NAMALWA (cell line): Measurements from ENCODE around the gene MDFI.

Source experiments
- DNase-seq: peaks from one replicate; pipeline ENCODE4 v3.0.0-alpha.2; 2015; ENCODE audit warnings: low spot score

MDFI gene

DNA sequence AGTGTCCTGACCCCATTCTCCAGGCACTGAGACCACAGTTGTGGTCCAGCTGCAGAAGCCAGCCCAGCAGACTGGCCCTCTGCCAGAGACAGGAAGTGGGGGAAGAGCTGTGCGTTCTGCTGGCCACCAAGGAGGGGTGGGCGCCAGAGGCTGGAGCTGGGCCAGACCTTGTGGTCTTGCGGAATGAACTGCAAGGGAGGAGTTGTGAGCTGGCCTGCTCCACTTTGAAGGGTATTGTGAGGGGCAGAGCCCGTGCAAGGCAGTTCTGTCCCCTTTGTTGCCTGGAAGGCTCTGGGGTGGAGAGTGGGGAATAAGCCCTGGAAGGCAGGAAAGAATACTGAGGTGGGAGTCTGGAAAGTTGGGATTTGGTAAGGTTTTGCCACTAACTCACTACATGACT lies 3.6 kb upstream of the MDFI start:
- DNase-seq: no peak

DNA sequence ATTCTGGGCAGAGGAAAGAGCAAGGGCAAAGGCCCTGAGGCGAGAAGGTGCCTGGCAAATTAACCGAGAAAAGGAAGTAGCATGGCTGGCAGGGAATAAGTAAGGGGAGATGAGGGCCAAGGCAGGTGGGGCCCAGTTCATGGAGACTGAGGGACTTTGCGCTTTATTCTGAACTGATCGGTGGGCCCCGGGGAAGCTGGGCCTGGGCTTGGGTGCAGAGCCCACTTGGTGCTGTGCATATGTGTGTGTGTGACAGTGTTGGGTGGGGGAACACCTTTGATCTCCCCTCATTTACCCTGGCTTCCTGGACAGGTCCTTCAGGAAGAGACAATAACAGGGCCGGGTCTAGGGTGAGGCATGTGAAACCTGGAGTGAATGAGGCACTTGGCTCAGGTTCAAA lies 2.9 kb upstream of the MDFI start:
- DNase-seq: no peak

DNA sequence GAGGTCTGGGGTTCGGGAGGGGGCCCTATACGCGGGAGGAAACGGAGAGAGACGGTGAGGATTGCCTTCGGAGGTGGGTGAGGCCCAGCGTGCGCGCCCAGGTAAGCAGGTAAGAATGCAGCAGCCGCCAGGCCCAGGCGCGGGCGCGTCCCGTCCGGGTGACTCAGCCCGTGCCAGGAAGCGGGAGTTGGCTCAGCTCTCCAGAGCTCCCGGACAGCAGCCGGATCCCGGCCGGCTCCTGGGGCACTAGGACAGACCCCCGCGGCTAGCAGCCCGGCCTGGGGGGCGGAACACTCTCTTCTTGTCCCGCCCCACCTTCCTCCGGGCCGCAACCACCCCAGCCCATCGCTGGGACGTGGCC lies 1.5 kb upstream of the MDFI start:
- no peak for DNase-seq

DNA sequence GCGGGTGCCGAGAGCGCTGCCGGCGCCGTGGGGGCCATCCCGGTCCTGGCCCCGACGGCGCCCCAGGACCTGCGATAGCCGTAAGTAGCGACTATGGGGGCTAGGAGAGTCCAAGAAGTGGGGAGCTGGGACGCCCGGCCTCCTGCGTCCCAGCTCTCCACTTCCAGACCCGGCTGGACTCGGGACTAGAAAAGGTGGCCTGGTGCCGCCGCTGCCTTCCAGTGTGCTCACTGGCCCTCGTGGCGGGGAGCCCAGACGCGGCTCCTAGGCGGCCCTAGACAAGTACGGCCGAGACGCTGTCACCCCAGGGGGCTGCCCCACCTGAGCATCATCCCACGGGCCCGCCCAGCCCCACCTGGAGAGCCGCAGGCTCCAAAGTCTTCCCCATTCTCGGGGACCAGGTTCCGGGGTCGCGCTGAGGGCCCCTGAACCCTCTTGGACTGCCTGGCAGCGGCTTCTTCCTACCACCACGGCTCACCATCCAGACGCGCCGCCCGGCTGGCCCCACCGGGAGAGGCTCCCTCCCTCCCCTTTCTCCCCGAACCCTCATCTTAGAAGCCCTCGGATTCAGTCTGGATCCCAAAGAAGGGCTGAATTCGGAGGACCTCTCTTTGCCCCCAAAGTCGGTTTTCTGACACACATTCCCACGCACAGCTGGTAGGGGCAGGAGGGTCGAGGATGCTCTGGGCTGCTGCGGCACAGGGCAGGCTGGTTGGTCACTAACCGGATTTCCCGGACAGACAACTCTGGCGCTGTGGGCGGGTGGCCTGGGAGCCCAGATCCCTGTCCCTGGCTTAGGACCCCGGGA lies 870 bp upstream of the MDFI start:
- DNase-seq: no peak

- DNase-seq: no peak
Measured at GRCh38 chr6:41638935-41639808, 904 bp downstream of the MDFI start.

DNA sequence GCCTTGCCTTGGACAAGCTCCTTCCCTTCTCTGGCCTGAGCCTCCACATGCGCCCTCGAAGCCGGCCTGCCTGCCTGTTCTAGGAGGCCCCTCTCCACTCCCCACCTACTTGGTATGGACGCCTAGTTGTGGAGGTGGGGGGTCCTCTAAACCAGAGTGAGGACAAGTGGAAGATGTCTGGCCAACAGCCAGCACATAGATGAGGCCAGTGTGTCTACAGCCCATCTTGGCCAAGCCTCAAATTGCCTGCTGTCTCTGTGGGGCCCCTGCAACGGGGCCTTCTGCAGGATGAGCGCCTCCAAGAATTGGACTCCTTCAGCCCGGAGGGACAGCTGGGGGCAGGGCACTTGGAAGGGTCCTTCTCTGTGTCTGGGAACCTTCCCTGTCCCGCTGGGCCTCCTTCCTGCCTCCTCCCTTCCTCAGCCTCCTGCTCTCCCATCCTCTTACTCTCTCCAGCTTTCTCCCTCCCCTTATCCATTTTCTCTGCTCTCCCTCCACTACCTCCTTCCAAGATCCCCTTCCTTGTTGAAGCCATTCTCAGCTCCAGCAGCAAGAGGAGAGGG lies 1.6 kb downstream of the MDFI start:
- no peak for DNase-seq

DNA sequence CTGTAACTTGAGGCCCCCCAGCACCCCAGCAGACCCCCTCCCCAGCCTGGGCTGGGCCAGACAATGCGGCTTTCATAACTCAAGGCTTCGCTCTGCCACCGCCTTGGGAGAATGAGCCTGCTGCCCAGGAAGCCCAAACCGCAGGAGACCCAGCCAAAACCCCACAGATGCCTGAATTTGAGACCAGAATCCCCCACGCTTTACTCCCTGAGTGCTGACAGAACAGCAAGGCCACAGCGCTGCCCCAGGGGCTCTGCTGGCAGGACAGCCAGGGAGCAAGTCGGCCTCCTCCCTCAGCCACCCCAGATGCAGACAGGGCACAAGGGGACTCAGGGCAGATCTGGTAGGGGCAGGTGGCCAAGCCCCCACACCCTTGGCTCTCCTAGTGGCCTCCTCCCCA lies 2.2 kb downstream of the MDFI start:
- no peak for DNase-seq

- no peak for DNase-seq
Measured at GRCh38 chr6:41641352-41641925, 3.2 kb downstream of the MDFI start.

DNA sequence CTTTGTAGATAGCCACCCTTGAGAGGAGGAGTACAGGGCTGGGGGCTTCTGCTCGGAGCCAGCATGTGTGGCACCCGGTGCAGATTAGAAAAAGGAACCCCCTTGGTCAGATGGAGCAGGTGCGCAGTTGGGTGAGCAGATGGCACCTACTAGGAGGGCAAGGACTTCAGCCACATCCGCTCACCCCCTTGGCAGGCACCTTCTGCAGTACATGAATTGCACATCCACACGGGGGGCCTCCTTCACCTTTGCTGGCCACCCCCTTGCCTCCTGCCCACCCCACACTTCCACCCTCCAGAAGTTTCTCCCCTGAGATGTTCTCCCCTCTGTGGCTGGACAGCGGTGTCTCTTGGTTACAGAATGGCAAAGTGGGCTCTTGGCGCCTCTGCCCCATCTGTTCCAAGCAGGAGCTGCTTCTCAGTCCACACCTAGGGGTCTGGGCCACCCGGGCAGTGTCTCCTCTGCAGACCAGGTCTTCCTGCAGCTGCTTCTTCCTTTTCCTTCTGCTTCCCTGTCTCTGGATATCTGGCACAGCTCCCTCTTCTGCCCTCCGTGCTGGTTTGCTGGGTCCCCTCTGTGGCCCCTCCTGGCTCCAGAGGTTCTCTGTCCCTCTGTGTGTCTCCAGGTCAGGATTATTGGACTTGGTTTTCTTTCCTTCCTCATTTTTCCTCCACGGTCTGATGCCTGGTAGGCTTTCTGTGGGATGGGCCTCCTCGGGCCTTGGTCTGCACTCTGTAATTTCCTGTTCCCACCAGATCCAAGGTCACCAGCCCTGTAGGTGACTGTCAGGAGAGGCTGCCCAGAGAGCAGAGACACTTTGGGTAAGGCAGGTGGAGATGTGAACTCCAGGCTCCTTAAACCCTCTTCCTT lies 4.1 kb downstream of the MDFI start:
- DNase-seq: no peak

DNA sequence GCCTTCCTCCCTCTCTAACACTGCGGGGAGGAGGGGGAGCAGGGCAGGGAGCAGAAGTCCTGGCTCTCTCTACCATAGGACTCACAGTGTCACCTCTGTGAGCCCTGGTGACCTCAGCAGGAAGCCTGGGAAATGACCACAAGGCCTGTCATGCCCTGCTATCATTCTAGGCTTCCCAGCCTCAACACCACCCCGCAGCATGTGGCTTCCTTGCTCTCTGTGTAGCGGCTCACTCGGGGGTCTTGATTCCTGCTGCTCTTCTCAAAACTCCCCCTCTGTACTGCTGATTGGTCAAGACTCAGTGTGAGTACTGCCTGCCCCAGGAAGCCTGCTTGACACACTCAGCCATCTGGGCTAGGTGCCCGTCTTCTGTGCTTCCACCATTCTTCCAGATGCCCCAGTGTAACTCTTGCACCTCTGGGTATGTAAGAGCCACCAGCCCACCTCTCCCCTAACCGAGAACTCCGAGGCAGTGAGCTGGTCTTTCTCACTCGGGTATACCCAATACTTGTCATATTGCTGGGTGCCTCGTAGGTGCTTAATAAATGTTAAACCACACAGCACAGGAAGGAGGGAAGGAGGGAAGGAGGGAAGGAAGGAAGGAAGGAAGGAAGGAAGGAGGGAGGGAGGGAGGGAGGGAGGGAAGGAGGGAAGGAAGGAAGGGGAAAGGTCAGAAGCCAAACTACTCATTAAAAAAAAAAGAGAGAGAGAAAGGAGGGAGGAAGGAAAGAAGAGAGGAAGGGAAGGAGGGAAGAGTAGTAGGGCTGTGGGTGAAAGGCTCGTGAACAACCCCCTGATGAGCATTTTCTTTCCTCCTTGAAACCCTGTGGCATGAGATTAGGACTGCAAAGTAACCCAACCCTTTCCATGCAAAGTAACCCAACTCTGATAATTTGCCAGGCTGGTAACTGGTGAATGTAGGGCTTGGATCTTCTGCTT lies 5.0 kb downstream of the MDFI start:
- DNase-seq: no peak

DNA sequence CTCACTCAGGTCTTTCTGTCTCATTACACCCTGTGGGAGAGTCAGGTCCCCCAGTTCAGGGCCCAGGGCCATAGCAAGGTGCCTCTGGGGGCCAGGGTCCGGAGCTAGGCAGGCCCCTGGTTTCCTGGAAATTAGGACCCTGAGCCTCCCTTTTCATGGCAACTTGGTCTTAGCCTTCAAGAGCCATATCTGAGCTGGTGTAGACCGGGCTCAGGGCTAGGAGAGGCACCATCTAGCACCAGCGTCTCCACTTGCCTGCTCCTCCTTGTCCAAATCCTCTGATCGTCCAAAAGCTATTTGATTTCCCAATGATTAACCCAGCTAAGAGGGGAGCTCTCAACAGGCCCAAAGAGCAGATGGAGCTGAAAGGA lies 5.6 kb downstream of the MDFI start:
- no peak for DNase-seq

DNA sequence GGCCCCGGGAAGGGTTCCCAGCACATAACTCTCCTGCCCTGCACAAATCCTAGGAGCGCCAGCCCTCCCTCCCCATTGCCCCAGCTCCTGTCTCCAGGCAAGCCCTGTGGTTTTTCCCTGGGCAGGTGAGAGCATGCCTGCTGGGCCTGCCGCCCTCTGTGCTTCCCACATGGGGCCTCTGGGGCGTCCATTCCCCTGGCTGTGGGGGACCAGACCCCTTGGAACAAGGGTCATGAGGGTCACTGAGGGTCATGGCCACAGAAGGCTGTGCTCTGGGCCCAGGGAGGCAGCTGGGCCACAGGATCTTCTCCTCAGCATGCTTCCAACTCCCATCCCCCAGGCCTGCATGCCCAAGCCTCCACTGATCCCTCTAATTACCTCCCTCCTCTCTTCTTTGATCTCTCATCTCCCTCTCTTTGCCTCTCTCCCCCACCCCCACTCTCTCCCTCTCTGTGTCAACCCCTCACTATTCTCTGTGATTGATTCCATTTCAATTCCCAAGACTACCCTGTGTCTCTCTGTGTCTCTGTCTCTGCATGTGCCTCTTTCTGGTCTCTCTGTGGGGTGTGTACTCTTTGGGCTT lies 6.1 kb downstream of the MDFI start:
- DNase-seq: no peak

GRCh38 chr6:41645007-41645618 lies 6.8 kb downstream of the MDFI start:
- no peak for DNase-seq

DNA sequence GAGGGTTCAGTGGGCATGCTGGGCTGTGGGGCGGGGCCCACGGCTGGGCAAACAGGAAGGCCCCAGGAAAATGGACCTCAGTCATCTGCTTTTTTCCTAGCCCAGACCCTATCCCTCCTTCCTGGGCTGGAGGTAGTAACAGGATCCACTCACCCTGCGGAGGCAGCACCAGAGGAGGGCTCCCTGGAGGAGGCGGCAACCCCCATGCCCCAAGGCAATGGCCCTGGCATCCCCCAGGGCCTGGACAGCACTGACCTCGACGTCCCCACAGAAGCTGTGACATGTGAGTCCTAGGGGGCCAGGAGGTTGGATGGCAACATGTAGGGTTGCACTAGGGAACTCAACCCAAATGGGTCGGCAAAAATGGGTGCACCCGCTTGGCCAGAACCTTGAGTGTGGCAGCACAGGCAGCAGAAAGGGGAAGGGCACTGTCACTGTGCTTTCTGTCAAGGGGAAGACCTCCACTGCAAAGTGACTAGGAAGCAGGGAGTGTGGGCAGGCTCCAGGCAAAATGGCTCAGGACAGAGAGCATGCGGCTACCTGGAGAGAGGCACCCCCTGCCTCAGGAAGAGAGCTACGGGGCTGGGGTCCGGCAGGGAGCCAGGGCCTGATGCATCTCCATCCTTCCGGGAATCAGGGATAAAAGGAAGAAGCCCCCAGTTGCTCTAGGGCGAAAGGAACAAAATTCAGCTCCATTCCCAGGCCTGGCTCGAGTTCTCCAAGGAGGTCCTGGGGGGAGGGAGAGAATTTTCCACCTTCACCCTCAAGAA lies 7.9 kb downstream of the MDFI start:
- no peak for DNase-seq

DNA sequence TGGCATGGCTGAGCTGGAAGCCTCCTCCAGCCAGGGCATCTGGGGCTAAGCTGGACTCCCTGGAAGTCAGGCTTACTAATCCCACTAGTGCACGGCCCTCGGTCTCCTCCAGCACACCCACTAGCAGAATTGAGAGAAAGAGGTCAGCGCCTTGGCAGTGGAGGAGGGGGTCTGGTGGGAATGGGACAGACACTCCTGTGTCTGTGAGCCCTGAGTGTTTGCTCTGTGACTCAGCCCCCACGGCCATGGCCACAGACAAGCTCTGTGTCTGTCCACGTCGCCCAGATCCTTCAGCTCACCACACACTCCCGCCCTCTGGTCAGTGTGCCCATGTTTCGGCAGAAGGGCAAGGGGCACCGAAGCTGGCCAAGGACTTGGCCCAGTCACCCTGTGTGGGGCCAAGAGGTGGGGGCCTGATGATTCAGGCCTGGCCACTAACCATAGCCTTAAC lies 8.8 kb downstream of the MDFI start:
- DNase-seq: no peak

GRCh38 chr6:41648070-41648585 lies 9.9 kb downstream of the MDFI start:
- no peak for DNase-seq

DNA sequence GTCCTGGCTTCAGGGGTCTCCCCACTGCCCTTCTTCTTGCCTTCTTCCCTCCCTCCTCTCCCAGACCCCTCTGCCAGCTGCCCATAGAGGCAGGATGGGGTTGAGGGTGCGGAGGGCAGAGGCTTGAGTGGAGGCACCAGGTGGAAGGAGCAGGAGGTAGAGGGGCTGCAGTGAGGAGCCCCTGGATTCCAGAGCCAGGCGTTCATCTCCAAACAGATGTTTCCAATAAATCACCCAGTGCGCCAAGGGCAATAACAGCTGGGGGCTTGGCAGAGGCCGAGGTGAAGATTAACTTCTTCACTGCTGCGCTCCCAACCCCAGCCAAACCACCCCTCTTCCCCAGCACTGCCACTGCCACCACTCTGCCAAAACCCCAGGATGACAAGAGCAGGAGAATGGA lies 10.7 kb downstream of the MDFI start:
- no peak for DNase-seq

GRCh38 chr6:41649596-41649995 lies 11.3 kb downstream of the MDFI start:
- DNase-seq: no peak

- no peak for DNase-seq
Measured at GRCh38 chr6:41650120-41650519, 11.9 kb downstream of the MDFI start.
